ENCODE results near the gene OARD1.
A peak's percentile ranks its signal among the peaks of the same experiment; 100 is the strongest.

The OARD1 gene

DNA sequence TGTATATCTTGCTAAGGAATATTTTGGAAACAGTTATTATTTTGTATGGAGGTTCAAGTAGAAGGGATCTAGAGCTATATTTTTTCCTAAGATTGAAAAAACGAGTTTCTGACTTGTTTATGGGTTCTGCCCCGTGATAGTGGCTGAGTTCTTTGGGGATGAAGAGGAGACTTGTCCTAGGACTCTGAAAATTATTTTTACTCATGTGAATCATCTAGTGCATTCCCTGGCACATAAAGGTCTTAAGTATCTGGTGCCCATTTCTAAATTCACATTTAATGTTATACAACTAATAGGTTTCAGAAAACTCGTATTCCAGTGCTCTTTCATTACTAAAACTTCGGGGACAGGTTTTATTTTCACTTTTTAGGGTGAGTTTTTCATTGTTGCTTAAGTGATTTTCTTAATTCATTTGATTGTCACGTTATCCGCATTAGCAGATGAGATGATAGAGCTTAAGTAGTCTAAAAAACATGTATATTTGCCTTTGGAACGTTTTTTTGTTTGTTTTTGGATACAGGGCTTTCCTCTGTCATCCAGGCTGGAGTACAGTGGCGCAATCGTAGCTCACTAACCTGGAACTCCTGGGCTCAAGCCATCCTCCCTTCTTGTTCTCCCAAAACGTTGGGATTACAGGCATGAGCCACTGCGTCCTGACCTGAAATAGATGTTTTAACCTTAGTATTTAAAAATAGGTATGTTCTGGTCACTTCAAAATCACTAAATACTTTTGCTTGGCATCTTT, 2.7 kb upstream of the OARD1 start:
- no peak for DNase-seq

DNA sequence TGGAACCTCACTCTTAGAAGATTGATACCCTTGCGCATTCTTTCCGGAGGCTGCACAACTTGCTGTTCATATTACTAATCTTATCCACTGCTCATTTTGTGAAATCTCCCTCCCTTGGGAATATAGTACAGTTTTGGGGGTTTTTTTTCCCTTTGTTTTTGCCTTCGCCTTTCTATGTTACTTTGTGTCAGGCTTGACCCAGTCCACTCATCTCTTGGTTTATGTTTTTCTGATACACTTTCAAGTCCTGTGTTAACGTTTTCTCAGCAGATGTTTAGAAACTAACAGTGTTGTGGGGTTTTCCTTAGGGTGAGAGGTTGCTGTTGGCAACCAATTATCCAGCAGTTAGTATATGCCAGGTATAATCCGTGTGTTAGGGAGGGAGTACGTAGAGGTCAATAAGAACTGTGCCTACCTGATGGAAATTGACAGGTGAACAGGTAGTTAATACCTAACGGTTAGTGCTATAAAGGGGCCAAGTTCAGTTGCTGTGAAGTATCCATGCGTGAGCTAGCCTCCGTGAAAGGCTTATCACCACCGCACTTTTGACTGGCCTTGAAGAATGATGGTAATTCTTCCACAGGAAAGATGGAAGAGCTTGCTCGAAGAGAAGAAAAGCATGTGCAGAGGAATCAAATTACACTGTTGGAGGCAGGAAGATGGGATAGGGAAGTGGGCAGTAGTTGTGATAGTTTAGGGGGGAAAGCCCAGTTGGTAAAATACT, 2.0 kb upstream of the OARD1 start:
- no peak for DNase-seq

DNA sequence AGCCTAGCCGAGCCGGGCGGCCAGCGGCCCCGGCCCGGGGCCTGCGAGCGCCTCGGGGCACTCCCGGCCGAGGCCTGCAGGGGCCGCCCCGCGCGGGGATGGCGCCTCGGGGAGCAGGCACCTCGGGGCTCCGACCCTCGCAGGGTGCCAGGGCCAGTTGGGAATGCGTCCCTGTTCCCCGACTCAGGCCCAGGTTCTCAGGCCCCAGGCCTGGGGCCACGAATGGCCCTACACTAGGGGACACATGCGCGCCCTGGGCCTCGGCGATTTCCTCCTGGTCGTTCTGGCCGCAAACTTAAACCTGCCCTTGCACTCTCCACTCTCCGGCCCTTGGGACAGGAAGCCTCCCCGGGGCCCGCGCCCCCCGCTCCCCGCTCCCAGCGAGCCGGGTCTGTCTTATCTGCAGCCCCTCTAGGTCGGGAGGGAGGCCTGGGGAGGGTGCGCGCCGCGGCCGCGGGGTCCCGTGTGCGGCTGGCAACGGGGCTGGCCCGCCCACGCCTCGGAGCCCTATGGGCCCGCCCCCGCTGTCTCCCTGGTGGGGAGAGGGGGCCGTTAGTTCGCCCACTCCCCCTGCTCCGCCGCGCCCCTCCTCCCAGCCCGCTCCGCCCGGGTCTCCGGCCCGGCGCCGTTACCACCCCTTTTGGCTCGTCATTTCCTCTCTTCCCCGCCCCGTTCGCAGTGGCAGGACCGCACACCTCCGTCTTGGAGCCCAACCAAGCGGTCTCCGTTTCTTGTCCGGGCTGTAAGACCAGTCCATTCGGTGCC, 1.2 kb upstream of the OARD1 start:
- peak; percentile 77 to 85 for DNase-seq

DNA sequence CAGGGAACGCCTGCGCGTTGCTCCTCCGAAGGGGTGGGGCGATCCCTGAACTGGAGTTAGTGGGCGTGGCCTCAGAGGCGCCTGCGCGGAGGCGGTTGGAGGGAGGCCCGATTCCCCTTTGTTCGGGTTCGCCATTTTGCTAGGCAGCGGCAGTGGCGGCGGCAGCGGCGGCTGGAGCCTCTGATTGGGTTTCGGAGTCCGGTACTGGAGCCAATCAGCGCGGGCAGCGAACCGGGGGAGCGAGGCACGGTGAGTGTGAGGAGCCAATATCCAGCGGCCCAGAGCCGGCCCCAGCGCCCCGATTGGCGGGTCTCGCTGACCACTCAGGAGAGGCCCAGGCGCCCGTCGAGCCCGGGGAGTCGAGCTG, 663 bp upstream of the OARD1 start, which contains the start of gene NFYA:
Gene NFYA, plus strand, starts transcription at position 139 of the 367 bp plus-strand sequence. CDS start 6,116 bp downstream, outside the sequence.
- no peak for DNase-seq

DNA sequence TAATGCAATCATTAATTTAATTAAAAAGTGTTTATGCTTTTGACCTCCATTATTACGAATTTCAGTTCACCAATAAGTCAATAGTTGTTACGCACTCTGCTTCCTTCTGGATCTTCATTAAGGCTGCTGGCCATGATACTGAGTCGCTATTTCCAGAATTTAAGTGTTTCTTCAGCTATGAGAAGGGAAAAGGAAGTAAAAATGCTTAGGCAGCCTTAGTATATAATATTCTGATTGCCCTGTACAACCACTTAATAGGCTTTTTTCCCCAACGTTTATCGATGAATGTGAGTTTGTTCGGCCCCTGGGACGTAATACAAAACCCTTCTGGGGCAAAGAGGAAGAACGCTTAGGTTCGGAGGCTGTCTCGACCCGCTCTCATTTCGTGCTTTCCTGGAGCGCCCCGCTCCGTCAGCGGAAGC, 644 bp downstream of the OARD1 start:
- DNase-seq, result no peak

DNA sequence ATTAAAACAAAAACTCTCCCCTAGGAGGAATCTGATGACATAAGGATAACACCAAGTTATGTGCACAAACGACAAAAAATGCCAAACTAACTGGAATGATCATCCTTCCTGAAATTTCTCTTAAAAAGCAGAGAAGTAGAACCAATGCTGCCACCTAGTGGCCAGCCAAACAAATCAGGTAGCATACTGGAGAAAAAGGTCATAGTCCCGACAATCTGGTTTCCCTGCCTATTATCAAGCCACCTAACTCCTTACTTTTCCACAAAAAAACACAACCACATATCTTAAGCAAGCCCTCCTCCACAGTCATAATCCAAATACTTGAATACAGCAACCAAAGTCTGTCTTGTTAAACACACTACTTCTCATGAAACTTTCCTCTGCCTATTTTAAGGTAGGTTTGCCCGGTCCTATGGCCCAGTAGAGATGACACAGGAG, 5.3 kb downstream of the OARD1 start:
- DNase-seq, result peak; percentile 72

DNA sequence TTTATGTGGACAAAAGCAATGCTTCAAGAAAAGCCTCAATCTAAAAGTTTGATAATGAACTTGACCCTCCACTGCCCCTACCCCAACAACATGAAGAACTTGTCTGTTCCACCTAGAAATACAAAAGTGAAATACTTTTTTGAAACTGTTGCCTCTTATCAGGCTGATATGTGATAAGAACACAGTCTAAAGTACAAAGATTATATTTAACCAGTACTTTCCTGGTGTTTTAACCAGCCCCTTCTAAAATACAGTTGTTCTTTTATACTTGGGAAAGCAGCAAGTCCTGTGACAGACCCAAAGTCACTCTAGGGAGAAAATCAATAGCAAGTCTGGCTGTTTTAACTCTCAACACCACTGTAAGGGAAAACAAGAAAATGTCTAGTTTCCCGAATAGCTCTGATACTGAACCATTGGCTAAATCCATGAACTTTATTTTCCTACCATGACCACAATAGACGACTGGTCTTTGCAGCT, 6.6 kb downstream of the OARD1 start:
- DNase-seq, result no peak

DNA sequence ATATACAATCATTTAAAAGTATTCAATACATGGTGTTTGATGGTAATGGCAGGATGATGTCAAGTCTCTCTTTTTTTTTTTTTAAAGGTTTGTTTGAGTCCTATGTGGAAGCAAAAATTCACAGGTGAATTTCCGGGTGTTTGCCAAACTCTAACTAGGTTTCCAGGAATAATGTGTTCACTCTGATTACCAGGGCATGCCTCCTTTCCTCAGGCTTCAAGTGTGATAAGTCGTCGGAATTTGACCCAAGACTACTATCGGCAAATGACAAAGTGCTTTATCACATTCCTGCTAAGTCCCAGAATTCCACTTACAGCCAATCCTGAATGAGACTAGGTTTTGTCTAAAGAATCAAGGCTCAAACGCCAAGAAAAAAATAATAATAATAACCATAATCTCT, 7.3 kb downstream of the OARD1 start:
- no peak for DNase-seq

DNA sequence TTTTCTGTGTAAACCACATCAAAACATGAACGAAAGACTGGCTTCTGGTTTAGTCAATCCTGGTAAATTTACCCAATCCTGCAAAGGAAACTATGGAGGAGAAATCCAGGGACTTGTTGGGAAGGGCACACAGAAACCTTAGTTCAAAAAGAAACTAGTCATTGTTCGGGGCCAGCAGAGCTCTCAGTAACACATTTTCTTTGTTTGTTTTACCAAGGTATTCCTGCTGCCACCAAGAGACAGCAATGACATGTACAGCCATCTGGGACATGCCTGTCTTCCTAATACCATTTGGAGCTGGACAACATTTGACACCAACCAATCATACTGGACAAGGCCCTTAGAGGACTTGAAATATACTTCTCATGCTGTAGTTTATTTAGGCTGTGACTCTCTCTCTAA, 8.3 kb downstream of the OARD1 start:
- DNase-seq, result no peak

DNA sequence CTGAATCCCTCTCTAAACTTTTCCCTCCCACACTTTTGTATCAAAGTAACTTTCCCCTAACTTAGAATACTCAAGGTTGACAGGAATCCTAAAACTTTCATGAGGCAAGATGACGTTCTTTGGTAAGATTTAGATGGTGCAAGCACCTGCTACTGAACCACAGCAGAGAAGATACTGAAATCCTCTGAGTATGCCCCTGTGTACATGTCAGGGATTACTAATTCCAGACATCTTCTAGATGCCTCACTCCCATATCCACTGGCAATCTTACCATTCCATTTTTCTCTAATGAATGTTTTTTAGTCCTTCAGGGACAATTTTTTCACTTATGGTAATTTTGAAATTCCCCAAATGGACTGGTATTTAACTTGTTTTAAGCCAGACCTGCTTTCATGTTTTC, 10.1 kb downstream of the OARD1 start:
- no peak for DNase-seq

DNA sequence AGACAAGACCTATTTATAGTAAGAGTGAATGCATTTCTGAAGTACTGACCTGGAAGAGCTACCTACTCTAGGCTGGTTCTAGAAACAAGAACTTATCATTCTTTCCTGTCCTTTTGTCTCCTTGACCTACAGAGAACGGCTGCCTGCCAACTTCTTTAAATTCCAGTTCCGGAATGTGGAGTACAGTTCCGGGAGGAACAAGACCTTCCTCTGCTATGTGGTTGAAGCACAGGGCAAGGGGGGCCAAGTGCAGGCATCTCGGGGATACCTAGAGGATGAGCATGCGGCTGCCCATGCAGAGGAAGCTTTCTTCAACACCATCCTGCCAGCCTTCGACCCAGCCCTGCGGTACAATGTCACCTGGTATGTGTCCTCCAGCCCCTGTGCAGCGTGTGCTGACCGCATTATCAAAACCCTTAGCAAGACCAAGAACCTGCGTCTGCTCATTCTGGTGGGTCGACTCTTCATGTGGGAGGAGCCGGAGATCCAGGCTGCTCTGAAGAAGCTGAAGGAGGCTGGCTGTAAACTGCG, 10.9 kb downstream of the OARD1 start:
- DNase-seq, result no peak

DNA sequence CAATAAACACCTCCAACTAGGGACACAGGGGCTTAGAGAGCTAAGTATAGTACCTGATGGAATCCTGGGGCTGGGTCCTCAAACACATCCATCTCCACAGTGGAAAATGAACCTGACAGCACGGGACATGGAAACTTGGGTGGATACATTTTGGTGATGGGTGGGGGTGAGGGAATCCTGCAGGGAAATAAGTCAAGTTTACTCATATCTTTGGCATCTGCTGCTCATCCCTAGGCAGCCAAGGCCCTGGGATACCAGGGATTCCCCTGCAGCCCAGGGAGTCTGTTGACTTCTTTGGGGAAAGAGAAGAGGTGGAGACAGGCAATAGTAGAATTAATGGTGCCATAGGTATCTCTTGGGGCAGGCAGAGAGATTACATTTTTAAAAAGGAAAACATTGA, 12.6 kb downstream of the OARD1 start:
- no peak for DNase-seq

DNA sequence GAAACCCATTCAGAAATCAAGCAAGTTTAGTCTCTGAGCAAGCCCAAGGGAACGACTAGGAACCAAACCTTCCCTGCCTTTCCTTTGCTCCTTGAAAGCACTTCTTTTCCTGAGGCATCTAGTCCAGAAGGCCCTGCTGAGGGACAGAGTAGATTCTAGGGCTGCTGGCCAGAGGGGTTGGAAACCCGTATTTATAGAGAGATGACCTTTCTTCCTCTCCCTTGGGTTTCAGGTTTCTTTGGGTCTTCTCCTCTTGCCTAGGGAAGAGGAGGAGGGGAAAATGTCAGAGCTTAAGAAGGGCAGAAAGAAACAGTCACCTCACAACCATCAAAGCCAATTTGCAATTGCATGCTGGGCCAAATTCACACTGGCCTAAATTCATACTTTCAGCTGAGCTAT, 13.4 kb downstream of the OARD1 start:
- no peak for DNase-seq

DNA sequence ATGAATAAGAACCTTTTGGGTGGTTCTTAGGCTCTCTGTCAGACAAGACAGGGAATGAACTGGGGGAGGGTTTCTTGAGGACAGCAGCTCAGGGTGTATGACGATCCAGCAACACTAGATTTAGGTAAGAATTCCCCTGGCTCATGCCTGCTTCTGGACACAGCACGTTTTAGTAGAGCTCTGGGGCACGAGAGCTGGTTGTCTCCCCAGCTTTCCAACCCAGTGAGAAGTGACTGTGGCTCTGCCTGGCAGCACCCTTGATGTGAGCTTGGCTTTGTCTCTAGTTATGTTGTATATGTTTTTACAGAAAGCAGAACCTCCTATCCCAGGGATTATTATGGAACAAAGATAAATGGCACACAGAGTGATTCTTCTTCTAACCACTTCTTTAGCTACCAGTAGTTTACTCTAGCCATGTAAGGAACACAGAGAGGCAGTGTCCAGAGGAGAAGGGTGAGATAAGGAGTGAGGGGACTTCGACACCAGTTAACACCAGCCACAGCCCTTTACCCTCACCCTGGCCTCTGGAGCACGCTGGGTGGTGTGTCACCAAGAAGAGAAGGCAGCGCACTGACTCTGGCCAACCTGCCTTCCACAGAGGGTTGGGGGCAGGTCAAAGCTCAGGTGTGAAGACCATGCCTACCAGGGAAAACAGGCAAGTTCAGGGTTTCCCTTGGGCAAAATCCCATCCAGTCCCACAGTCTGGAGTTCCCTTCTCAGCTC, 15.2 kb downstream of the OARD1 start:
- DNase-seq, result no peak

DNA sequence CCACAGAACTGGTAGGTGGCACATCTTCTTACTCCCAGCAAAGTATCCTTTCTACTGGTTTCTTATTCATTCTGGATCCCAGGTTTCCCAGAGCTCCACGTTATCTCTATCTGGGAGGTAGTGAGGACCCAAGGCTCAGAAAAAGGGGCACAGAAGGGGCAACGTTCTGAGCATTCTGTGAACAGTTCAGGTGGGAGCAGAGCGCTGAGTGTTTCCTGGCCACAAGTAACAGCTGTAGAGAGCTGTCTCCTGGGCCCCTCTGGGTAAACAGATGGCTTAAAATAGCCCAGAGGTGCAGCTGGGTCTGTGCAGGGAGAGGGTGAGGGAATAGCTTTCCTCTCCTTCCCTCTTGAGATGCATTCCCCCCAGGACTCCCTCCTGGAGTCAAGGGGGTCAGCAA, 17.0 kb downstream of the OARD1 start:
- DNase-seq, result no peak

DNA sequence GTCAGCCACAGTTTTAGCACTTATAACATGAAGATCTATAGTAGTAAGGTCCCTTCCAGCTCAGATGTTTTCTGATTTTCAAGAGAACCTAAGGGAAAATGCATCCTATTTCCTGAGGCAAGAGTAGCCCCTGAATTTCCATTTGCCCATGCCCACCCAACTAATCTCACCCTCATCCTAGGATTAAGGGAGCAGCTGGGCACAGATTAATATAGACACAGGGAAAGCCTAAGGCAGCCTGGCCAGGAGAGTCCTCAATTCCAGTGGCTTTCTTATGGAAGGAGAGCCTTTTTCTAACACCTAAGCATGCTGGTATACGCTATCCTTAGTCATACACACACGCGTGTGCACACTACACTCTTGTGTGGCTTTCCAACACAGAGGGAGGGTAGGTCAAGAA, 17.6 kb downstream of the OARD1 start:
- DNase-seq, result no peak

DNA sequence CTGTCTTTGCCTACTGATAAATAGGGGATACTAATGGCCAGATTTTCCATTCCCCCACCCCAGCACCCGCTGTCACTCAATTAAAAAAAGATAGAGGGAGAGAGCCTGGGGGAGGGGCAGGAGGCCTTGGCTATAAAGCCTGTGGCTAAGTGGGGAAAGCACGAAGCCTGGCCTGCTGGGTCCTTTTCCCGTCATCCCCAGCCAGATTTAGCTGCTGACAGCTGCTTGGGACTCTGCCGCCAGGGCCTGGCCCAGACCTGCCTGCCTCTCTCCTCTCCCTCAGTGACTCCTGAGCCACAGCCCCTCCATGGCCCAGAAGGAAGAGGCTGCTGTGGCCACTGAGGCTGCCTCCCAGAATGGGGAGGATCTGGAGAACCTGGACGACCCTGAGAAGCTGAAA, 19.1 kb downstream of the OARD1 start, which contains the start of gene APOBEC2:
Gene APOBEC2, plus strand, starts transcription at position 162 of the 400 bp plus-strand sequence. Its CDS starts 146 bp downstream, at position 308.
- no peak for DNase-seq

DNA sequence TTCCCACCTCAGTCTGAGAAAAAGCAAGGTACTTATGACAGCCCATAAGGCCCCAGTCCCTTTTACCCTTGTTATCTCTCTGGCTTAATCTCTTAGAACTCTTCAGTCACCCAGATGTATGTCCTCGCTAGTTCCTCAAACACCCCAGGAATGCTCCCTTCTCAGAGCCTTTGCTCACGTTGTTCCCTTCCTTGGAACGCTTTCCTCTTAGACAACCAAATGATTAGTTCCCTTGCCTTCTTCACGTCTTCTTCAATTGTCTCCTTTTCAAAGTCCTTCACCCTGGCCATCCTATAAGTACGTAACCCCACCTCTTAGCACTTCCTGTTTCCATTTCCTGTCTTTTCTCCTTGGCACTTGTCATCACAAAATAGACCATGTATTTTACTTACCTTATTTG, 20.3 kb downstream of the OARD1 start:
- peak; percentile 67 to 71 for DNase-seq

DNA sequence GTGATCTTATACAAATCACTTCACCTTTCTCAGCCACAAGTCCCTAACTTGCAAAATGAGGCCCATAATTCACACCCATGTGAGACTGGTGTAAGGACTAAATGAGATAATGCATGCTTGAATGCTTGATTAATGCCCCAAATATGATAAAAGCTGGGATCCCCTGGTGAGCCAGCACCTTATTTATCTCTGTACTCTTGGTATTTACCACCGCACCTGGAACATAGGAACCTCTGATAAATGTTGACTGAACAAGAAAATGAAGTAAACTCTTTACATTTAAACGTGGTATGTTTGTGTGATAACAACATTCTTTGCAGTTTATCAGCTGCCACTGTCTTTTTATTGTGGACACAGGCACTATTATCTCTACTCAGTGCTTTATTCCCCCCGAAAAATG, 21.6 kb downstream of the OARD1 start:
- no peak for DNase-seq

DNA sequence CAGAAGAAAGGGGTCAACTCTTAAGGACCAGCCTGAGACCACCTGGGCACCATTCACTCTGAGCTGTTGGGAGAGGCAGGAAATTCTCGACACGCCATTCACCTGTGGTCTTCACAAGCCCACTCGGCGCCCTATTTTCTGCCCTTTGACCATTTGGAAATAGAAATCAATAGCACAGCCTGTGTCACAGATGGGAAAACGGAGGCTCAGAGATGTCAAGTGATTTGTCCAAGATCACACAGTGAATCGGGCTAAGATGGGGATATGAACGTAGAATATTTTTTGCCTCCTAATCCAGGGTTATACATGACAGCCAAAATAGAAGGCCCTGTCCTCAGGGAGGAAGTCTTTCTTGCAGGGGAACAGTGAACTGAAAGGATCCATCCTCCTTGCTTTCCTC, 22.2 kb downstream of the OARD1 start:
- DNase-seq, result no peak

DNA sequence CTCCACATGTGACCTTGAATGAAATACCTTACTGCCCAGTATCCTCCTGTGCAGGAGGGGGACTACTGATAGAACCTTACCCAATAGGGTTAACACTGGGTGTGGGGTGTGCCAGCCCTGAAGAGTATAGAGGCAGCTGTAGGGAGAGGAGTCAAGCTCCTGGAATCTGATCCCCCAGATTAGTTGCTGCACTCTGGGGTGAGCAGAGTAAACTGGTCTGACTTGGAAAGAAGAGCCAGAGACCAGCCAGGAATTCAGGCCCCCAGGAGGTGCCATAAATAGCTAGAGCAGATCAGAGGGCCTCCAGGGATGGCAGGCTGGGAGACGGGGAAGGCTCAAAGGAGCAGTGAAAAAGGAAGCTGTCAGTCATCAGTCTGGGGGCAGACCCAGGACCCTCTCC, 22.6 kb downstream of the OARD1 start:
- no peak for DNase-seq
